Caki2 (cell line): ENCODE results near the gene MED16. TPM values are rescaled to one million over a fixed set of nuclear protein-coding genes. Genes with fewer than 3 reads are reported as not detected.
"Not testable (repeated sequence)": the region's sequence is repeated elsewhere in the genome, so short reads cannot be mapped to it uniquely, and the experiment has no call there.

Experiments
- DNase-seq: peaks from one replicate; pipeline ENCODE4 v3.0.0-alpha.2; 2015; ENCODE audit warnings: low read depth
- in situ Hi-C: cut with HindIII; loops from 2 replicates; pipeline ENCODE4 v1.10.0; 2016; ENCODE audit warnings: low sequenced_read_pairs, low pct_unique_long_range_greater_than_20kb, mixed read lengths
- total RNA-seq: library from RNA; depleted of rRNA; stranded (reverse); fragments of >200 nt; shearing (Covaris generic); gene quantifications from 2 replicates; pipeline ENCODE4 v1.2.3, GENCODE V29; 2014; ENCODE audit warnings: low replicate concordance

The MED16 gene
- total RNA-seq, 1 experiment from 2014 or later, result 17.3 TPM

GRCh38 chr19:879711-880438, 13.1 kb downstream of the MED16 start:
- DNase-seq, result no peak
- in situ Hi-C loops, result no loop called here

- in situ Hi-C loops, DNase-seq: not testable (repeated sequence)
Observed at GRCh38 chr19:878751-879561, 14.0 kb downstream of the MED16 start.

GRCh38 chr19:877992-878660, 14.9 kb downstream of the MED16 start:
- DNase-seq, in situ Hi-C loops: not testable (repeated sequence)

- in situ Hi-C loops, result no loop called here
- DNase-seq, result no peak
Observed at GRCh38 chr19:876780-877314, 16.1 kb downstream of the MED16 start.

GRCh38 chr19:876089-876488, 16.9 kb downstream of the MED16 start:
- in situ Hi-C loops, result no loop called here
- no peak for DNase-seq

- in situ Hi-C loops, result no loop called here
- no peak for DNase-seq
Observed at GRCh38 chr19:875265-875879, 17.6 kb downstream of the MED16 start.

GRCh38 chr19:873561-874041, 19.4 kb downstream of the MED16 start:
- in situ Hi-C loops, result no loop called here
- DNase-seq, result no peak

GRCh38 chr19:873084-873483, 19.9 kb downstream of the MED16 start:
- in situ Hi-C loops, result no loop called here
- peak; percentile 62 for DNase-seq

GRCh38 chr19:872266-872951, 20.6 kb downstream of the MED16 start:
- peak; percentile 81 for DNase-seq
- in situ Hi-C loops, result no loop called here

GRCh38 chr19:871446-872265, 21.3 kb downstream of the MED16 start:
- DNase-seq, result no peak

GRCh38 chr19:870963-871401, 22.0 kb downstream of the MED16 start:
- in situ Hi-C loops, result no loop called here
- no peak for DNase-seq

More at GRCh38 chr19:871446-872265, 21.3 kb downstream of the MED16 start:
- in situ Hi-C loops, result no loop called here

GRCh38 chr19:870314-870713, 22.7 kb downstream of the MED16 start:
- DNase-seq, result no peak
- in situ Hi-C loops, result no loop called here

GRCh38 chr19:869245-870177, 23.5 kb downstream of the MED16 start:
- DNase-seq, result peak; percentile 69
- in situ Hi-C loops, result no loop called here

GRCh38 chr19:868458-869244, 24.3 kb downstream of the MED16 start:
- in situ Hi-C loops, result no loop called here
- no peak for DNase-seq

GRCh38 chr19:867855-868457, 25.0 kb downstream of the MED16 start:
- DNase-seq, result no peak
- in situ Hi-C loops, result no loop called here
